H1 (cell line): ENCODE data around the gene MBIP. TPM values are rescaled to one million over a fixed set of nuclear protein-coding genes. Genes with fewer than 3 reads are reported as not detected.

Experiments used
- CTCF ChIA-PET: fragments of 300-600 bp; sonication (Branson Sonifier 250); formaldehyde crosslinking; loops from one replicate; lab custom pipeline; 2021; ENCODE audit not compliant: partially characterized antibody; lab: Charles Lee
- POLR2A ChIA-PET: fragments of 300-600 bp; sonication (Branson Sonifier 250); formaldehyde crosslinking; loops from one replicate; lab custom pipeline; 2021; ENCODE audit warnings: inconsistent platforms; ENCODE audit not compliant: partially characterized antibody; lab: Charles Lee
- DNase-seq, 2 experiments: peaks; one replicate each; pipeline versions ENCODE4 v3.0.0 to v3.0.0-alpha.2; 2010 to 2022; ENCODE audit warnings: low spot score in 2 of 2, low read depth in 1 of 2, mixed read lengths in 1 of 2
- FAIRE-seq: peaks from 2 replicates; lab custom pipeline; 2011; peaks lifted over from hg19 to GRCh38; lab: Jason Lieb, UNC
- H2AFZ ChIP-seq: 2 replicates; pipeline ENCODE4 v1.8.1; 2012; ENCODE audit warnings: low read length, inconsistent platforms
- H2AK5ac ChIP-seq: 2 replicates; pipeline ENCODE4 v1.6.1; 2013; ENCODE audit warnings: low read depth, low read length
- H2BK120ac ChIP-seq: replicated peaks from 2 replicates; pipeline ENCODE3; 2013; ENCODE audit warnings: low read depth, low read length, inconsistent platforms
- H2BK12ac ChIP-seq: 2 replicates; pipeline ENCODE4 v1.6.1; 2013; ENCODE audit warnings: low read depth, low read length
- H2BK15ac ChIP-seq: 2 replicates; pipeline ENCODE4 v1.6.1; 2013; ENCODE audit warnings: low read length
- H2BK20ac ChIP-seq: 2 replicates; pipeline ENCODE4 v1.6.1; 2013; ENCODE audit warnings: low read length
- H2BK5ac ChIP-seq: 2 replicates; pipeline ENCODE4 v1.6.1; 2013; ENCODE audit warnings: low read depth, low read length
- H3K14ac ChIP-seq: 2 replicates; pipeline ENCODE4 v1.6.1; 2013; ENCODE audit warnings: inconsistent platforms; ENCODE audit not compliant: insufficient read length
- H3K18ac ChIP-seq: 2 replicates; pipeline ENCODE4 v1.6.1; 2013; ENCODE audit warnings: low read length; ENCODE audit errors: extremely low read depth
- H3K23ac ChIP-seq: 2 replicates; pipeline ENCODE4 v1.6.1; 2013; ENCODE audit warnings: inconsistent platforms; ENCODE audit not compliant: insufficient read length
- H3K23me2 ChIP-seq: 2 replicates; pipeline ENCODE4 v1.6.1; 2013; ENCODE audit warnings: low read depth, low read length
- H3K27ac ChIP-seq: 2 replicates; pipeline ENCODE4 v1.6.1; 2011; ENCODE audit warnings: low read depth, low read length, inconsistent platforms
- H3K27me3 ChIP-seq, 4 experiments: replicated peaks in 1 of 4; 1 replicate in 1 of 4; 2 replicates in 3 of 4; pipeline versions ENCODE4 v1.6.1 to v1.8.1; 2011 to 2013; ENCODE audit warnings: low read length in 3 of 4, mild to moderate bottlenecking in 3 of 4, inconsistent platforms in 2 of 4, mixed read lengths in 2 of 4, moderate library complexity in 1 of 4; ENCODE audit not compliant: control insufficient read depth in 3 of 4, insufficient read depth in 3 of 4; ENCODE audit errors: extremely low read depth in 1 of 4
- H3K36me3 ChIP-seq, 4 experiments: 2 replicates each; pipeline versions ENCODE4 v1.6.1 to v1.8.1; 2011 to 2013; ENCODE audit warnings: mild to moderate bottlenecking in 4 of 4, low read length in 3 of 4, moderate library complexity in 2 of 4, control low read depth in 1 of 4, inconsistent platforms in 1 of 4; ENCODE audit not compliant: insufficient read depth in 4 of 4, control insufficient read depth in 2 of 4
- H3K4ac ChIP-seq: replicated peaks from 2 replicates; pipeline ENCODE3; 2013; ENCODE audit warnings: low read length, low read depth, mixed read lengths, inconsistent platforms; ENCODE audit not compliant: insufficient read length
- H3K4me1 ChIP-seq, 4 experiments: replicated peaks in 1 of 4; 1 replicate in 1 of 4; 2 replicates in 3 of 4; pipeline versions ENCODE4 v1.6.1 to v1.8.1; 2011 to 2013; ENCODE audit warnings: low read length in 3 of 4, inconsistent platforms in 2 of 4, mixed read lengths in 1 of 4; ENCODE audit not compliant: insufficient read depth in 4 of 4, control insufficient read depth in 3 of 4
- H3K4me2 ChIP-seq, 2 experiments: 2 replicates each; pipeline versions ENCODE4 v1.6.1 to v1.8.1; 2011 to 2013; ENCODE audit warnings: low read depth in 2 of 2, low read length in 2 of 2, control low read depth in 1 of 2, inconsistent platforms in 1 of 2, mild to moderate bottlenecking in 1 of 2; ENCODE audit not compliant: insufficient read depth in 1 of 2
- H3K4me3 ChIP-seq, 4 experiments: fragments of 200-600, 300-600 bp in 1 of 4; sonication (generic), shearing (Covaris generic), sonication (Bioruptor Twin) in 1 of 4; 2 replicates each; pipeline versions ENCODE4 v1.5.1 to v1.8.1; 2011 to 2016; ENCODE audit warnings: low read length in 4 of 4, low read depth in 3 of 4, control low read depth in 2 of 4, inconsistent platforms in 2 of 4, mild to moderate bottlenecking in 2 of 4, mixed read lengths in 1 of 4, moderate library complexity in 1 of 4; ENCODE audit not compliant: insufficient read depth in 2 of 4; ENCODE audit errors: extremely low read depth in 1 of 4
- H3K56ac ChIP-seq: replicated peaks from 2 replicates; pipeline ENCODE3; 2013; ENCODE audit warnings: low read depth, mild to moderate bottlenecking, mixed read lengths, low read length, inconsistent platforms; ENCODE audit not compliant: insufficient read length
- H3K79me1 ChIP-seq: 2 replicates; pipeline ENCODE4 v1.6.1; 2013; ENCODE audit warnings: low read depth, low read length, control low read depth
- H3K79me2 ChIP-seq, 2 experiments: 2 replicates each; pipeline versions ENCODE4 v1.6.1 to v1.8.1; 2012 to 2013; ENCODE audit warnings: low read length in 2 of 2, mild to moderate bottlenecking in 2 of 2, inconsistent platforms in 1 of 2; ENCODE audit not compliant: insufficient read depth in 2 of 2, control insufficient read depth in 1 of 2
- H3K9ac ChIP-seq, 4 experiments: replicated peaks in 1 of 4; 1 replicate in 1 of 4; 2 replicates in 3 of 4; pipeline versions ENCODE4 v1.6.1 to v1.8.1; 2011 to 2013; ENCODE audit warnings: low read depth in 3 of 4, low read length in 3 of 4, control low read depth in 2 of 4, mild to moderate bottlenecking in 2 of 4, moderate library complexity in 2 of 4, inconsistent platforms in 1 of 4; ENCODE audit errors: extremely low read depth in 1 of 4
- H3K9me3 ChIP-seq, 2 experiments: 2 replicates each; pipeline versions ENCODE4 v1.6.1 to v1.8.1; 2012 to 2013; ENCODE audit warnings: mild to moderate bottlenecking in 2 of 2, moderate library complexity in 2 of 2, control low read depth in 1 of 2, inconsistent platforms in 1 of 2, low read depth in 1 of 2, low read length in 1 of 2, mixed read lengths in 1 of 2; ENCODE audit not compliant: insufficient read depth in 2 of 2
- H4K20me1 ChIP-seq, 2 experiments: replicated peaks in 1 of 2; 2 replicates each; pipeline versions ENCODE3 to v1.8.1; 2011 to 2013; ENCODE audit warnings: inconsistent platforms in 2 of 2, low read length in 2 of 2, mild to moderate bottlenecking in 1 of 2; ENCODE audit not compliant: insufficient read depth in 2 of 2, control insufficient read depth in 1 of 2
- H4K5ac ChIP-seq: 2 replicates; pipeline ENCODE4 v1.6.1; 2013; ENCODE audit warnings: low read length, low read depth, mixed read lengths, inconsistent platforms; ENCODE audit not compliant: insufficient read length
- H4K8ac ChIP-seq: 2 replicates; pipeline ENCODE4 v1.8.0; 2013; ENCODE audit warnings: mild to moderate bottlenecking, moderate library complexity, low read length, inconsistent platforms; ENCODE audit not compliant: insufficient read depth; ENCODE audit errors: extremely low read depth
- H4K91ac ChIP-seq: replicated peaks from 2 replicates; pipeline ENCODE3; 2013; ENCODE audit warnings: low read length, mixed read lengths, inconsistent platforms; ENCODE audit not compliant: insufficient read length
- E2F6 ChIP-seq: IDR thresholded peaks from 2 replicates; pipeline ENCODE4 v1.6.1; 2012; ENCODE audit warnings: inconsistent platforms
- EGR1 ChIP-seq: IDR thresholded peaks from 2 replicates; pipeline ENCODE4 v1.6.1; 2011; ENCODE audit warnings: low read depth, low read length, borderline replicate concordance
- MAFK ChIP-seq: IDR thresholded peaks from 2 replicates; pipeline ENCODE4 v1.6.1; 2012; ENCODE audit warnings: low read depth, mild to moderate bottlenecking, improper control_type of control experiment, low read length
- MAX ChIP-seq: IDR thresholded peaks from 2 replicates; pipeline ENCODE4 v1.6.1; 2012; ENCODE audit warnings: inconsistent platforms
- POU5F1 ChIP-seq: IDR thresholded peaks from 2 replicates; pipeline ENCODE4 v1.6.1; 2011; ENCODE audit warnings: low read depth, mild to moderate bottlenecking, low read length, moderate library complexity
- SIRT6 ChIP-seq: IDR thresholded peaks from one replicate; pipeline ENCODE4 v1.7.1; 2012; ENCODE audit warnings: low read length, inconsistent platforms
- WGBS, 2 experiments: shearing (Covaris generic) in 1 of 2; methylation state at CpG; one replicate each; pipeline versions ENCODE4 v1.1.6 to v1.1.7; 2013 to 2015; ENCODE audit warnings: low lambda C conversion rate in 2 of 2, mixed read lengths in 2 of 2, inconsistent platforms in 1 of 2, low coverage in 1 of 2, missing lambda C conversion rate in 1 of 2; ENCODE audit not compliant: insufficient replicate concordance in 2 of 2, insufficient coverage in 1 of 2, insufficient read length in 1 of 2; ENCODE audit errors: extremely low coverage in 1 of 2, missing lambda C conversion rate in 1 of 2; 5-methylcytosine and 5-hydroxymethylcytosine counted together
- polyA plus RNA-seq, 7 experiments: library from polyadenylated mRNA; depleted of rRNA in 3 of 7; stranded (reverse) in 5 of 7; unstranded in 2 of 7; fragments of >200 nt in 5 of 7; fragments of 200-250 nt in 2 of 7; gene quantifications; 1 replicate in 5 of 7; 2 replicates in 1 of 7; 4 replicates in 1 of 7; pipeline versions ENCODE4 v1.2.1 to v1.2.3, GENCODE V29; 2011 to 2013; ENCODE audit warnings: missing spikeins in 2 of 7, mixed read lengths in 2 of 7
- total RNA-seq: library from RNA; stranded (reverse); fragmentation: NEBNext Ultra II Directional; extraction: Animal tissue kit (Norgen Biotek cat#: 25700); gene quantifications from 2 replicates; pipeline ENCODE4 v1.2.1, GENCODE V29; 2021

MBIP gene
- total and polyA plus RNA-seq, 2 of the 8 experiments (the other 6 are each of a cell fraction or from before 2014, with no cell fraction given), result 15.0 to 27.4 TPM

DNA sequence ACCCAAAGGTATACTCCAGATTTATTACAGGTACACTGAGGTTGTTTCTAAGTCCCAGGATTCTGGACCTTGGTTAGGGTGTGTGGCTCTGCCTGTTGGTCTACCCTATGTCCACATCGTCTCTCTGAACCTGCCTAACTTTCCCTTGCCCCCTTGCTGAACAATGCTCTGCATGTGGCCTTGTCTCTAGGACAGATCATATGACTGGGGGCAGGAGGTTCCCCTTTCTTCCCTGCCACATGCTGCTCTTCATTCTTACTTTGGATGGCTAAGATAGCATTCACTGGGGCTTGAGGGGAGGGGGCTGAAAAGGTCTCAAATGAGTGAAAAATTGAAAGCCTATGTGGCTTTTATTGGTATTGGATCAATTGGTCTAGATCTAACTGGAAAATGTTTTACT lies 49.2 kb downstream of the MBIP start:
- Histone ChIP-seq H3K23ac (no peak overlapping the region), H3K23me2 (peaks cover 3% of the 10 kb centered on the region), H2AFZ (no peak overlapping the region), H4K8ac (no peak overlapping the region), H3K27ac (no peak overlapping the region), H3K9me3 (no peaks in the 10 kb centered on the region), H4K20me1 (no peaks in the 10 kb centered on the region), H3K9ac (no peak overlapping the region), H3K79me1 (no peaks in the 10 kb centered on the region), H2AK5ac (no peak overlapping the region), H3K4me3 (peak overlapping the region in 1 of 4 experiments; percentile 41; a peak in 1 of 8 replicates), H3K18ac (no peak overlapping the region), H3K4me1 (peaks cover 6 to 40% (median 31%) of the 10 kb centered on the region in 4 experiments; a peak in 6 of 7 replicates), H2BK20ac (no peak overlapping the region), H3K4me2 (peak overlapping the region in 1 of 2 experiments; percentile 92; a peak in 1 of 4 replicates), H3K27me3 (peaks cover 0 to 3% (median 0%) of the 10 kb centered on the region in 4 experiments; a peak in 1 of 7 replicates), H2BK15ac (0 out of 2 replicates have a peak overlapping the region, but pooled peaks have one; percentile 40), H2BK5ac (no peak overlapping the region), H4K91ac (no peak overlapping the region)
- WGBS, 2 experiments, result 46% methylated on average over 1 of the region's 1 CpG; no CpG with 5 or more reads in 1 of the 2 experiments
- DNase-seq, result no peak
- ChIA-PET POLR2A (interaction anchor here (1.1 to 2.3 kb wide), 2 partner anchors 9 to 16 kb away, joined by 5 to 8 read pairs; no protein-coding TSS in a partner anchor), CTCF (interaction anchor here (0.6 to 3.2 kb wide), 2 partner anchors 17 to 42 kb away, joined by 3 to 11 read pairs; no protein-coding TSS in a partner anchor)
- TF ChIP-seq SIRT6 (no peak), POU5F1 (no peak), MAX (peak; percentile 87), MAFK (no peak), EGR1 (no peak), E2F6 (peak; percentile 69)
- TF ChIP-seq, all 59 proteins: peak for 2
- no peak overlapping the region for H3K56ac ChIP-seq
- no peaks in the 10 kb centered on the region for H3K79me2 ChIP-seq
- no peak overlapping the region for H3K14ac ChIP-seq
- FAIRE-seq, result peak; percentile 50
- H3K36me3 ChIP-seq, result no peaks in the 10 kb centered on the region
- no peak overlapping the region for H3K4ac ChIP-seq
- no peak overlapping the region for H2BK120ac ChIP-seq
- no peak overlapping the region for H4K5ac ChIP-seq
- no peak overlapping the region for H2BK12ac ChIP-seq
